ENCODE results near the gene CELF4. TPM values are rescaled to one million over a fixed set of nuclear protein-coding genes. Genes with fewer than 3 reads are reported as not detected.

The CELF4 gene
- polyA plus RNA-seq, 1 donor (not counting 4 experiments of a cell fraction or from before 2014, with no cell fraction given), result not detected

DNA sequence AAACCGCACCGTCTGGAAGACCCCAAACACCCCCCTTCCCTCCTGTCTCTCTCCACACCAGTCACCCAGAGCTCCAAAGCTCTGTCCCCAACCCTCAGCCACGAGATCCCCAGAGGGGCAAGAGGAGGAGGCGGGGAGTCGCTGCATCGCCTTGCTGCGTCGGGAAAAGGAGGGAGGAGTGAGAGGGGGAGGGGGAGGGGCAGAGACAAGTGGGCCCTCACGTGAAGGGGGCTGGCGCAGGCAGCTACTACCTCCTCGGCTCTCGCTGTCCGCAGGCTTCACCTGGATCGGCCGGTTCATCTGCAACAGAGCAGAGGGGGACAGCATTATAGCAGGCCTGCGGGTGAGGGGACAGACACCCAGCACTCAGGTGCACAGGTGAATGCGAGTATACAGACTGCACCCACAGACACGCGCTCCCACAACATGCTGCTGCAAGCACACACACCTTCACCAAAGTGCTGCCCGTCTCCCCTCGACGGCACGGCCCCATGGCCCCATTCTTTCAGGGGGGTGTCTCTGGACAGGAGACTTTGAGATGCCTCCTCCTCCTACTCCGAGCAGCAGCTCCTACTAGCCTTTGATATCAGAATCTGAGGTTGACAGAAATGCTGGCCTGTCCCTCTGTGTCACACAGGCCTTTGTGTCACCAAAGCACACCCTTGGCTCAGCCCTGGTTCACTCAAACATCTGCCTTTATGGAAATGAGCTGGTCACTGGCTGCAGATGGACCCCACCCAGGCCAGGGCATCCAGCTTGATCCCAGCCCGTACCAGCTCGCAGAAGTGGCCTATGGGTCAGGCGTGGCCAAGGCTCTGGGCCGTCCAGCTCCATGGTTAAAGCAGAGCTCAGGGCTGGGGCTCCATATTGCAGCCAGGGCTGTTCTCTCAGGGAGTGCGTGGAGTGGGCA is 243.8 kb downstream of the CELF4 start:
- no peak overlapping the region for H3K9ac ChIP-seq (ENCODE audit: control insufficient read depth, extremely low read depth, insufficient read depth, low read length)
- H3K4me3 ChIP-seq (ENCODE audit: control insufficient read depth in 2 of 3, extremely low read depth in 1 of 3, insufficient read depth in 2 of 3, low read depth in 1 of 3, low read length in 3 of 3), result no peak overlapping the region
- H2AFZ ChIP-seq (ENCODE audit: control insufficient read depth, low read length), result no peak overlapping the region
- H3K36me3 ChIP-seq (ENCODE audit: control insufficient read depth in 2 of 2, extremely low read depth in 1 of 2, insufficient read depth in 2 of 2, low read length in 2 of 2), result no peaks in the 10 kb centered on the region
- H3K27ac ChIP-seq (ENCODE audit: control insufficient read depth, insufficient read depth, low read length), result no peak overlapping the region
- TF ChIP-seq, protein P1, sequence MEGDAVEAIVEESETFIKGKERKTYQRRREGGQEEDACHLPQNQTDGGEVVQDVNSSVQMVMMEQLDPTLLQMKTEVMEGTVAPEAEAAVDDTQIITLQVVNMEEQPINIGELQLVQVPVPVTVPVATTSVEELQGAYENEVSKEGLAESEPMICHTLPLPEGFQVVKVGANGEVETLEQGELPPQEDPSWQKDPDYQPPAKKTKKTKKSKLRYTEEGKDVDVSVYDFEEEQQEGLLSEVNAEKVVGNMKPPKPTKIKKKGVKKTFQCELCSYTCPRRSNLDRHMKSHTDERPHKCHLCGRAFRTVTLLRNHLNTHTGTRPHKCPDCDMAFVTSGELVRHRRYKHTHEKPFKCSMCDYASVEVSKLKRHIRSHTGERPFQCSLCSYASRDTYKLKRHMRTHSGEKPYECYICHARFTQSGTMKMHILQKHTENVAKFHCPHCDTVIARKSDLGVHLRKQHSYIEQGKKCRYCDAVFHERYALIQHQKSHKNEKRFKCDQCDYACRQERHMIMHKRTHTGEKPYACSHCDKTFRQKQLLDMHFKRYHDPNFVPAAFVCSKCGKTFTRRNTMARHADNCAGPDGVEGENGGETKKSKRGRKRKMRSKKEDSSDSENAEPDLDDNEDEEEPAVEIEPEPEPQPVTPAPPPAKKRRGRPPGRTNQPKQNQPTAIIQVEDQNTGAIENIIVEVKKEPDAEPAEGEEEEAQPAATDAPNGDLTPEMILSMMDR (optimal IDR thresholded peaks at IDR 0.05 in 1 of 3, IDR thresholded peaks at IDR 0.05 in 1 of 3, conservative IDR thresholded peaks at IDR 0.05 in 1 of 3; ENCODE audit: extremely low read depth in 1 of 3, insufficient read depth in 2 of 3, low read length in 3 of 3), result no peak
- no peak for TF ChIP-seq EZH2 (IDR thresholded peaks at IDR 0.05; ENCODE audit: low read length)
- H3K4me1 ChIP-seq (ENCODE audit: control insufficient read depth, extremely low read depth, insufficient read depth, low read length), result no peaks in the 10 kb centered on the region
- H3K9me1 ChIP-seq (ENCODE audit: control insufficient read depth, extremely low read depth, insufficient read depth, low read length), result no peaks in the 10 kb centered on the region
- no peak for FAIRE-seq
- DNase-seq (ENCODE audit: low read depth, low spot score), result no peak
- H3K9me3 ChIP-seq (ENCODE audit: control insufficient read depth, low read depth, low read length), result no peaks in the 10 kb centered on the region
- no peaks in the 10 kb centered on the region for H3K27me3 ChIP-seq (ENCODE audit: control insufficient read depth, extremely low read depth, insufficient read depth, low read length)
- no peaks in the 10 kb centered on the region for H3K79me2 ChIP-seq (ENCODE audit: control insufficient read depth, insufficient read depth, low read length)
- dilution Hi-C loops (cut with MboI; ENCODE audit: extremely low pct_ligation_motif_present, low sequenced_read_pairs), result no loop called here
- no peaks in the 10 kb centered on the region for H4K20me1 ChIP-seq (ENCODE audit: control insufficient read depth, extremely low read depth, insufficient read depth, low read length)
- H3K4me2 ChIP-seq (ENCODE audit: control insufficient read depth, extremely low read depth, insufficient read depth, low read depth, low read length), result no peak overlapping the region

DNA sequence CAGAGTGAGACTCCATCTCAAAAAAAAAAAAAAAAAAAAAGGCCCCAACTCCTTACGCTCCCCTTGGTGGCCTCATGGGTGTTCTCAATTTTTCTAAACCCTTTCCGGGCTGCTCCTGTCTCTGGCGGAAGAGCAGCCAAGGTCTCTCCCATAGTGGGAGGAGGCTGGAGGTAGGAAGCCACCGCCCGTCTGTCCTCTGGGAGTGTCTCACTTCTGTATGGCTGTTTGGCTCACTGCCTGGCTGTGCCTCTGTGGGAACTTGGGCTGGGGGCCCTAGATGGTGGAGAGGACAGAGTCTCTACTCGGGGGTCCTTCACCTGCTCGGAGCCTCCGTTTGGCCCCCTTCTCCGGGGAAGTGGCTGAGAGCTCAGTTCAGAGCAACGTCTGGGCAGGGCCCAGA is 245.3 kb downstream of the CELF4 start:
- dilution Hi-C loops (cut with MboI; ENCODE audit: extremely low pct_ligation_motif_present, low sequenced_read_pairs), result no loop called here
- Histone ChIP-seq H3K9ac (ENCODE audit: control insufficient read depth, extremely low read depth, insufficient read depth, low read length) (no peak overlapping the region), H3K27ac (ENCODE audit: control insufficient read depth, insufficient read depth, low read length) (no peak overlapping the region), H3K27me3 (ENCODE audit: control insufficient read depth, extremely low read depth, insufficient read depth, low read length) (no peaks in the 10 kb centered on the region), H4K20me1 (ENCODE audit: control insufficient read depth, extremely low read depth, insufficient read depth, low read length) (no peaks in the 10 kb centered on the region), H3K79me2 (ENCODE audit: control insufficient read depth, insufficient read depth, low read length) (no peaks in the 10 kb centered on the region), H3K4me2 (ENCODE audit: control insufficient read depth, extremely low read depth, insufficient read depth, low read depth, low read length) (no peak overlapping the region), H2AFZ (ENCODE audit: control insufficient read depth, low read length) (no peak overlapping the region), H3K4me1 (ENCODE audit: control insufficient read depth, extremely low read depth, insufficient read depth, low read length) (no peaks in the 10 kb centered on the region), H3K9me3 (ENCODE audit: control insufficient read depth, low read depth, low read length) (no peaks in the 10 kb centered on the region), H3K36me3 (ENCODE audit: control insufficient read depth in 2 of 2, extremely low read depth in 1 of 2, insufficient read depth in 2 of 2, low read length in 2 of 2) (no peaks in the 10 kb centered on the region), H3K4me3 (ENCODE audit: control insufficient read depth in 2 of 3, extremely low read depth in 1 of 3, insufficient read depth in 2 of 3, low read depth in 1 of 3, low read length in 3 of 3) (no peak overlapping the region), H3K9me1 (ENCODE audit: control insufficient read depth, extremely low read depth, insufficient read depth, low read length) (no peaks in the 10 kb centered on the region)
- DNase-seq (ENCODE audit: low read depth, low spot score), result no peak
- TF ChIP-seq, protein P1 (optimal IDR thresholded peaks at IDR 0.05 in 1 of 3, IDR thresholded peaks at IDR 0.05 in 1 of 3, conservative IDR thresholded peaks at IDR 0.05 in 1 of 3; ENCODE audit: extremely low read depth in 1 of 3, insufficient read depth in 2 of 3, low read length in 3 of 3), result no peak
- no peak for TF ChIP-seq EZH2 (IDR thresholded peaks at IDR 0.05; ENCODE audit: low read length)
- FAIRE-seq, result no peak

Measured in keratinocyte (primary cell).